Cardiac septum (tissue), 1 donor: ENCODE data around the gene KCNQ5. TPM values are rescaled to one million over a fixed set of nuclear protein-coding genes. Genes with fewer than 3 reads are reported as not detected.

Experiments used
- DNase-seq: peaks from one replicate; pipeline ENCODE4 v3.0.0-alpha.2; 2020; ENCODE audit warnings: low spot score
- intact Hi-C: fragments of 100-400 bp; cut with DNase I; formaldehyde crosslinking; loops from one replicate; pipeline ENCODE4 v1.14.0; 2022
- total RNA-seq: library from RNA; stranded (reverse); fragmentation: NEBNext Ultra II Directional; extraction: Animal tissue kit (Norgen Biotek cat#: 25700); gene quantifications from one replicate; pipeline ENCODE4 v1.2.1, GENCODE V29; 2021
- donor health status: DM: no; HTN: no; CAD: no.

The KCNQ5 gene
- total RNA-seq, 1 donor from 2014 or later: not detected

GRCh38 chr6:72636786-72637185 lies 14.9 kb downstream of the KCNQ5 start:
- no peak for DNase-seq
- intact Hi-C loops: no loop called here

- no peak for DNase-seq
- intact Hi-C loops: no loop called here
These were observed 18.2 kb downstream of the KCNQ5 start for GRCh38 chr6:72639920-72640614.

- intact Hi-C loops: no loop called here
- no peak for DNase-seq
These were observed 18.7 kb downstream of the KCNQ5 start for GRCh38 chr6:72640615-72640930.

GRCh38 chr6:72642435-72642834 lies 20.6 kb downstream of the KCNQ5 start:
- intact Hi-C loops: no loop called here
- no peak for DNase-seq

- intact Hi-C loops: no loop called here
- DNase-seq: no peak
These were observed 21.4 kb downstream of the KCNQ5 start for GRCh38 chr6:72643214-72643613.

- intact Hi-C loops: no loop called here
- no peak for DNase-seq
These were observed 25.0 kb downstream of the KCNQ5 start for GRCh38 chr6:72646604-72647485.

- no peak for DNase-seq
These were observed 25.6 kb downstream of the KCNQ5 start for GRCh38 chr6:72647489-72647888.

GRCh38 chr6:72649032-72649984 lies 27.4 kb downstream of the KCNQ5 start:
- DNase-seq: no peak
- intact Hi-C loops: no loop called here

More at GRCh38 chr6:72647489-72647888, 25.6 kb downstream of the KCNQ5 start:
- intact Hi-C loops: no loop called here

- intact Hi-C loops: no loop called here
- DNase-seq: no peak
These were observed 28.3 kb downstream of the KCNQ5 start for GRCh38 chr6:72650081-72650745.

- intact Hi-C loops: no loop called here
- DNase-seq: no peak
These were observed 29.3 kb downstream of the KCNQ5 start for GRCh38 chr6:72651174-72651573.

GRCh38 chr6:72651967-72652956 lies 30.4 kb downstream of the KCNQ5 start:
- intact Hi-C loops: no loop called here
- DNase-seq: no peak

GRCh38 chr6:72653026-72653425 lies 31.2 kb downstream of the KCNQ5 start:
- intact Hi-C loops: no loop called here
- no peak for DNase-seq

GRCh38 chr6:72654071-72654621 lies 32.3 kb downstream of the KCNQ5 start:
- no peak for DNase-seq
- intact Hi-C loops: no loop called here

- no peak for DNase-seq
- intact Hi-C loops: no loop called here
These were observed 35.7 kb downstream of the KCNQ5 start for GRCh38 chr6:72657407-72658197.

- intact Hi-C loops: no loop called here
- no peak for DNase-seq
These were observed 37.9 kb downstream of the KCNQ5 start for GRCh38 chr6:72659754-72660153.

- intact Hi-C loops: no loop called here
- no peak for DNase-seq
These were observed 39.5 kb downstream of the KCNQ5 start for GRCh38 chr6:72661411-72661810.

GRCh38 chr6:72665599-72665998 lies 43.7 kb downstream of the KCNQ5 start:
- intact Hi-C loops: no loop called here
- DNase-seq: no peak
